ENCODE measurements around the gene DCPS.
"Not testable (repeated sequence)": the region's sequence is repeated elsewhere in the genome, so short reads cannot be mapped to it uniquely, and the experiment has no call there.

DCPS gene

DNA sequence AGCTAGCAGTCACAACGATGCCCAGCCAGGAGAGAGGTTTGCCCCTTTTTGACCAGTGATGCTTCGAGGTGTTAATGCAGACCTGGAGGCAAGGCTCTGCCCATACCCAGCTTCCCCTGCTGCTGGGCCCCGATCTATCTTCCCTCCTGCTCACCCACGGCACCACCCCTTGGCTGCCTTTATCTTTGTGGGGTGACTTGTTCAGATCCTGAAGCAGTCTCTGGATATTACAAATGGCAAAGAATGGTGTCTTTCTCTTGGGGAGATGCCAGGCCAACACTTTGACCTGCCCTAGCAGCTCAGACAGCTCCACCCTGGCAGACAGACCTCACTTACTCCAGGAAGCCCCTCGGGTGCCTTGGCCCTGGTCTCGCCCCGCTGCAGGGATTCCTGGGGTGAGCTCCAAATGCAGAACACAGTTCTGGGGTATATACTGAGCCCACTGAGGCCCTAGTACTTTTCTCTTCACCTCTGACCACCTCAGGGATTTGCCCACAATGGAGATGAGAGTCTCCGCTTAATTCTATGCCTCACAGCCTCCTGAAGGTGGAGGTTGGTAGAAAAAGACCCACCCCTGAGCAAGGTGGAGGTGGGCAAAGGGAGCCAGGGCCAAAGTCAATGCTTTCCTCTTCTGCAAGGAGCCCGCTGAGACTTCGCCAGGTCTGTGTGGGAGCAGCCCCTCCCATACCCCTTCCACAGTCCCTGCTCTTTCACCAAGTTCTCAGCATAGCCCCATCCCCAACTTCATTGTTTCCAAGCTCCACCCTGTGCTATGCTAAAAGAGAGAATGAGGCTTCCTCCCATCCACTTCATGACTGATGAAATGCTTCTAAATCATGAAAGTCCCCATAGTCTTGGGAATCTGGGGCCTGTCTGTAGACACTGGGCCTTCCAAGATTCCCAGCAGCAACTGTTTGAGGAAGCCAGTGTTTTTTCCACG lies 40.6 kb downstream of the DCPS start:
- no peak for DNase-seq (ENCODE audit: low read depth in 2 of 2)

DNA sequence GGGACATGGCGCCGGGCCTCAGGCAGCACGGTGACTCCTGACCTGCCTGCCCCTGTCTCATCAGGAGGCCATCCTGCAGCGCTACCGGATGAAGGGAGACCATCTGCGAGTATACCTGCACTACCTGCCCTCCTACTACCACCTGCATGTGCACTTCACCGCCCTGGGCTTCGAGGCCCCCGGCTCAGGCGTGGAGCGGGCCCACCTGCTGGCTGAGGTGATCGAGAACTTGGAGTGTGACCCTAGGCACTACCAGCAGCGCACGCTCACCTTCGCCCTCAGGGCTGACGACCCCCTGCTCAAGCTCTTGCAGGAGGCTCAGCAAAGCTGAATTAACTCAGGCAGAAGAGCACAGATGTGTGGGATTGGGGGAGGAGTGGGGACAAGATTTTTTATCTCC lies 41.4 kb downstream of the DCPS start:
- DNase-seq (ENCODE audit: low read depth in 2 of 2), result no peak

DNA sequence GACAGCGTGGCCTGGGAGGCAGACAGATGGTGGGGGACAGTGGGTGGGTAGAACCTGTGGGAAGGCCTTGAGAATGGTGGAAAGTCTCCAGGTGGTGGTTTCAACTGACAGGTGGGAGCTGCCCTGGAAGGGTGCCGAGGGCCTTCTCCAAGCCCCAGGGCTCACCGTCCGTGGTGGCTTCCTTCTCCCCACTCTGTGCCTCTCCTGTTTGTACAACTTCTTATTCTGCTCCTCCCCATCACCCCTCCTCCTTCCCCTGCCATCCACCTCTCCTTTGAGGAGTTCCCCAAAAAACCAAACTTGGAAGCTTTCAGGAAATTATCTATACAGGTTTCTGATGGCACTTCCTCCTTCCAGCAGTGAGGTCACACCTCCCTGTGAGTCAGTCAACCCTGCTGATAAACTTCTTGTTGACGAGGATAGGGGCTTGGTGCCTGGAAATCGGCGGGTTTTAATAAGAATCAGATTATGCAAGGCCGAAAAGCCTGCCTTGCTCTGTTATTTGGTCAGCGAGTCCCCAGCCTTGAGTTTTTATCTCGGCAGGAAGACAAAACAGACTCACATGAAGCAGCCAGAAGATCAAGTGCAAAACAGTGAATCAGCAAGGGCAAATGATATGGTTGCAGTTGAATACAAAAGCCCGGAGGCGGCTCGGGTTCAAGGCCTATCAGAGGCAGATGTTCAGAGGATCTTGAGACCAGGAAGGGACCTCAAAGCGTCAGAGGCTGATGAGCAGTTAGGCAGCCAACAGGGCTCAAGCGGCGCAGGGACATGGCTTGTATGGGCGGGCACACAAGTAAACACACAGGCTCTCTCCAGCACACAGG lies 42.1 kb downstream of the DCPS start:
- DNase-seq (ENCODE audit: low read depth in 2 of 2), result no peak

DNA sequence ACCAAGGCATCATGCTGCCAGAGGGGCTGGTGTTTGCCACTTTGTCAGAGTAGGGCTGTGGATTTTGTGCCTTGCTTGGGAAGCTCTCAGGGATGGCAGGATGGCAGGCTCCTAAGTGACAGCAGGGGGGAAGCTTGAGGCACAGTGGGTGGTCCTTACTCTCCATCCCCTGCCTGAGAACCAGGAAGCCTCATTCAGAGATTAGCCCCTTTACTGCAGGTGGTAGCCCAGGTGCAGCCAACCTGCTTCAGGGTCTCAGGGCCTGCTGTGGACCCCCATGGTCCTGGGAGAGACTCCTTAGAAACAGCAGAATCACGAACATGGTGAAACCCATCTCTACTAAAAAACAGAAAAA lies 42.7 kb downstream of the DCPS start:
- DNase-seq (ENCODE audit: low read depth in 2 of 2), result no peak

DNA sequence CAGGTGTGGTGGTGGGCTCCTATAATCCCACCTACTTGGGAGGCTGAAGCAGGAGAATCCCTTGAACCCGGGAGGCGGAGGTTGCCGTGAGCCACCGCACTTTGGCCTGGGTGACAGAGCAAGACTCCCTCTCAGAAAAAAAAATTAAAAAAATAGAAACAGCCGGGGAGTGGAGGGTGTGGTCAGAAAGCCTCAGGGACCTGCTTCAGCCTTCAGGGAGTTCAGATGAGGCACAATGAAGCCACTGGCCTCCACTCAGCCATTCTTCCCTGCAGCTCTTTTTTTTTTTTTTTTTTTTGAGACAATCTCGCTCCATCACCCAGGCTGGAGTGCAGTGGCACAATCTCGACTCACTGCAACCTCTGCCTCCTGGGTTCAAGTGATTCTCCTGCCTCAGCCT lies 43.1 kb downstream of the DCPS start:
- not testable (repeated sequence) for DNase-seq (ENCODE audit: low read depth in 2 of 2)

DNA sequence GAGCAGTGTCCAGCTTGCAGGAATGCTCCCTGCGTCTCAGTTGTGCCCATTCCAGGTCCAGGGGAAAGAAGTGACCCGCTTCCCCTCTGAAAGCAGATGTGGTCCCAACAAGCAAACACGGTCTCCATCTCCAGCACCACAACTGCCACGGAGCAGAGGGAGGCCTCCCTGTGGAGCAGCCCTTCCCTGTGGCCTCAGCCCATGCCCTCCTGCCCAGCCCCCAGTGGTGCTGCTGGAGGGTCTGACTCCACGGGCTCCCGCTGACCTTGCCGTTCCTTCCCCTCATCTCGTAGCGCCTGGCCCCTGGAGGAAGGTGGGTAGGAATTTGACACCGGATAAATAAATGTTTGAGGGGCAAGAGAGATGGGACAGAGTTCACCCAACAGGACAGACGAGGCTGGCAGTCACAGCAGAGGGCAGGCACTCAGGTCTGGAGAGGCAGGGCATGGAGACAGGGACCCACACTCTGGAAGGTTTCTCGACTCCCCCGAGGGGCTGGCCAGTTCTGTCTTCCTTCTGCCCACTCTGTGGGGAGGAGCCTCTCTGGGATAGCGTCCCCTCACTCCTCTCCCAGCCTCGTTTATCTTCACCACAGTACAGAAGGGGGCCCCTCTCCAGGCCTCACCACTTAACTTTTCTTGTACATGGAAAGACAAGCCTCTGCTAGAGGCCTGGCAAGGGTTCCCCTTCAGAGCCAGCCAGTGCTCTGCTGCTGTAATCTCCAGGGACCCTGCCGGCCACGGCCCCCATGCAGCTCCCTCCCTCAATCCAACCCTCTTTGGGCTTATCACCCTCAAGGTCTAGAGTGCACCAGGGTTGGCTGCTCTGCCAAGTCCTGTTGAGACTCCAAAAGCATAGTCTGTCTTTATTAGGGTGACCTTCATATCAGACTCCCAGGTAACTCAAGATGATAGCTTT lies 44.1 kb downstream of the DCPS start:
- no peak for DNase-seq (ENCODE audit: low read depth in 2 of 2)

DNA sequence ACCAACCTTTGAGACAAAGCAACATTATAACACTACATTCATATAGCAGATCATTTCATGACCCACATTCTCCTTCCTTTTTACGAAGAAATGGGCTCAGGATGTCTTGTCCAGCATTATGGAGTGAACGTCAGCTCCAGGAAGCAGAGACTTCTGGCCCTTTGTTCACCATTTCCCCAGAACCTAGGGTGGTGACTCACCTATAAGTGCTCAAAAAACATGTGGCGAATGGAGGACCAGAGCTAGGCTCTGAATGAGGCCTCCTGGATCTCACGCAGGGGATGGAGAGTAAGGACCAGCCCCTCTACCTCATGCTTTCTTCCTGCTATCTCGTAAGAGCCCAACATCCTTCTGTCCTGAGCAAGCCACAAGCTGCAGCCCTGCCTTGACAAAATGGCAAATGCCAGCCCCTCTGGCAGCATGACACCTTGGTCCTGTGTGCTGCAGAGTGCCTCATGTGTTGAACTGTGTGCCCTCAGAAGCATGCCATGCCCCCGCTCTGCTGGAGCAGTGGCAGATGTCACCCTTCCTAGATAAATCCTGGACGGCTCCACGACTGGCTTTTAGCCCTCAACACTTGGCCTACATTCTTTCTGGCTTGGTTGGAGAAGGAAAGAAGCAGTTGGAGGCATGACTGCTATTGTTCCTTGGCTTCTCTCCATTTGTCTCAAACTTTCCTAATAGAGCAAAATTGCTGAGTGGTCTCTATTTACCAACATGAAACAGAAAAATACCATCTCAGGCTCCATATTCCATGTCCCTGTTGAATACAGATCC lies 45.1 kb downstream of the DCPS start:
- DNase-seq (ENCODE audit: low read depth in 2 of 2), result no peak

DNA sequence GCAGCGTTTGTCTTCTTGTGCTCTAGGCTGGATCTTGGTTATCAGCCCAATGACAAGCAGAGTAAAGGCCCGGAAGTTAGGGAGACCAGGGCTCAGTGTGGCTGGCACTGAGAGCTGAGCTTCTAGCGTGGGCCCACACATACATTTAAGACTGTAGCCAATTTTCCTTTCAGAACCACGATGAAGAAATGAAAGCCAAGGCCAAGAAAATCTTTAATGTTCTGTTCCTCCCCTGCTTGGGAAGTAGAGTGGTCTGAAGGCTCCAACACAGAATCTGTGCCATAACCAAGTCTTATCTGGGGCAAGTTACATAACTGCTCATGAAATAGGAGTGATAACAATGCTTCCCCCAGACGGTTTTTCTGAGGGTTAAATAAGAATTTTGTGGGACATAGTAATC lies 47.0 kb downstream of the DCPS start:
- DNase-seq (ENCODE audit: low read depth in 2 of 2), result no peak

DNA sequence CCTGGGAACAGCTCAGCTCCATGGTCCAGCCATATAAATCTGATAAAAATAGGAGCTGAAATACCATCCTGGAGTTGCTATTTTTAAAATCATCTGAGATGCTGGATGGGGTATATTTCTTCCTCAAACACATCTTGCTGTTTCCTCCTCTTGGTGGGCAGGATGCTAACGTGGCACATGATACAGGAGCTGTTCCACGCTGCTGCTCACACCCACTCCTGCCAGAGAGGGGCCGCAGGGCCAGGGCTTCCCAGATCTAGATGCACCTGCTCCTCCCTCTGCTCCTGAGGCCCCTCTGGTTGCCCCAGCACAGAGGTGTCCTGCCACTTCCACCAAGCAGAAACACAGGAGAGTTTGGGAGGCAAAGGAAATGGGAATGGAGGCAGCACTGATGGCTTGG lies 48.3 kb downstream of the DCPS start:
- DNase-seq (ENCODE audit: low read depth in 2 of 2), result no peak

DNA sequence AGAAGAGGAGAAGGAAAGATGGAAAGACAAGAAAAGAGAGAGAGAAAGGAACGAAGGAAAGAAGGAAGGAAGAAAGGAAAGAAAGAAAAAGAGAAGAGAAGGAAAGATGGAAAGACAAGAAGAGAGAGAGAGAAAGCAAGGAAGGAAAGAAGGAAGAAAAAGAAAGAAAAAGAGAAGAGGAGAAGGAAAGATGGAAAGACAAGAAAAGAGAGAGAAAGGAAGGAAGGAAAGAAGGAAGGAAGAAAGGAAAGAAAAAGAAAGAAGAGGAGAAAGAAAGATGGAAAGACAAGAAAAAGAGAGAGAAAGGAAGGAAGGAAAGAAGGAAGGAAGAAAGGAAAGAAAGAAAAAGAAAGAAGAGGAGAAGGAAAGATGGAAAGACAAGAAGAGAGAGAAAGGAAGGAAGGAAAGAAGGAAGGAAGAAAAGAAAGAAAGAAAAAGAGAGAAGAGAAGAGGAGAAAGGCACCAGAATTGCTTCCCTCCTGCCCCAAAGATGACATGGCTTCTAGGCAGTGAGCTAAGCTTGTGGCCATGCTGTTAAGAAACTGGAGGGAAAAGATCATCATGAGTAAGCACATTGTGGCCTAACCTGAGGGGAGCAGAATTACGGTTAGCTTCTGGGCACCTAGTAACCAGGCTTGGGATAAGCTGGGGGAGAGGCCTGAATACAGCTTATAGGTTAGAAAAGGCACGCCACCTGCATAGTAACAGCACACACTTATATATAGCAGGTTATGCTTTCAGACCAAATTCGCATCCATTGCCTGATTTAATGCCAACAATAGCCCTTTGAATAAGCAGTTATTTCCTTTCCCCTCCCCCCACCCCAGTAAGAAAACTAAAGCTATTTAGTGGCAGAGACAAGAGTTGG lies 49.3 kb downstream of the DCPS start:
- DNase-seq (ENCODE audit: low read depth in 2 of 2), result no peak

DNA sequence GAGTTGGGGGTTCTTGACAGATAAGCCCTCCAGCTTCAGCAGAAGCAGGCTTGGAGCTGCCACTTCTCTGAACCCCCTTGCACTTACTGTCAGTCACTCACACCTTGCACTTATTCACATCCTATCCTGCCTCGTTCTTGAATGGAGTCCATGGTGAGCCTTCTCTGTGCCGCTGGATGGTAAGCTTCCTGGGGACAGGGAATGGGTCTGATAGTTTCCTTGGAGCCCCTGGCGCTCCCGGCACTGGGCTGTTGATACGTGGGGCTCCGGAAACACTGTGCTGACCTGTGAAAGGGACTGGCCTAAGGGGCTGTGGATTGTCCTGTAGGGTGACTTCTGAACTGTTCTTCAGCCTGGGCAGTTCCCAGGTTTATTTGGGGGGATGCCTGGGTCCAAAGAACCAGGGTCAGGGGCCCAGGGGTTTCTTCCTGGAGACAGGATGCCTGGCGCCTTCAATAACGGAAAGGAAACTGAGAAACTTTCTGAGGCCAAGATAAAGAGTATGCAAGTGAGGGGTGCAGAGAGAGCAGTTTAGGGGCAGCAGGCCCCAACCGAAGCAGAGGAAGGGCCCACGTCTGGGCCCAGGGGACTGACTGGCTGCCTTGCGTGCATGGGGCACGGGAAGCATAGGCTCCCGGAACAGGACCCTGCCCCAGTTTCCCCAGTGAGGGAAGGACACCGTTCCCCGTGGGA lies 50.9 kb downstream of the DCPS start:
- no peak for DNase-seq (ENCODE audit: low read depth in 2 of 2)

DNA sequence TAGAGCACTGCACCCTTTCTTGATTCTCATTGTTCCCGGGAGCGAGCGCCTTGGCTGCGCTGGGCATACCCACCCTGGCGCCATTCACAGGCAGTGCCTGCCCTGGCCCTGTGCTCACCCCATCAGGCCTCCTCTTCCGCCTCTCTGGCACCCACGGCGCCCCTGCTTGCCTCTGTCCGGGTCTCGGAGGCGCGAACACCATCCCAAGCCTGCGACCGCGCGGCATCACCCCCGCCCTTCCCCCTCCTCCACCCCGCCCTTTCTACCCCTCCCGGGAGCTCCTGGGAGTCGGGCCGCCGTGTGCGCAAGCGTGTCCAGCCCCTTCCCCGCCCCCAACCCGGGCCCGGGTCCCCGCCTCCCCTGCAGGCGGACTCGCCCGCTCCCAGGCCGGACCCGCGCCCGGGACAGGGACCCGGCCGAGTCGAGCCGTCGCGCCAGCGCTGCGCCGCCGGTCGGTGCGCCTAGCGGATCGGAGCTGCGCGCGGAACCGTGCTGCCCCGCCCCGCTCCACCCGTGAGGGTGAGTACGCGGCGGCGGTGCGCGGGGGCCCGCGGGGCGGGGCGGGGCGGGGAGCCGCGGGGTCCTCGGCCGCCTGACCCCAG lies 51.6 kb downstream of the DCPS start, which contains the start of gene ST3GAL4:
Gene ST3GAL4, plus strand, starts transcription at position 363 of the 602 bp plus-strand sequence. CDS start 50,470 bp downstream, outside the sequence.
- DNase-seq (ENCODE audit: low read depth in 2 of 2), result peak; percentile 62 to 74

DNA sequence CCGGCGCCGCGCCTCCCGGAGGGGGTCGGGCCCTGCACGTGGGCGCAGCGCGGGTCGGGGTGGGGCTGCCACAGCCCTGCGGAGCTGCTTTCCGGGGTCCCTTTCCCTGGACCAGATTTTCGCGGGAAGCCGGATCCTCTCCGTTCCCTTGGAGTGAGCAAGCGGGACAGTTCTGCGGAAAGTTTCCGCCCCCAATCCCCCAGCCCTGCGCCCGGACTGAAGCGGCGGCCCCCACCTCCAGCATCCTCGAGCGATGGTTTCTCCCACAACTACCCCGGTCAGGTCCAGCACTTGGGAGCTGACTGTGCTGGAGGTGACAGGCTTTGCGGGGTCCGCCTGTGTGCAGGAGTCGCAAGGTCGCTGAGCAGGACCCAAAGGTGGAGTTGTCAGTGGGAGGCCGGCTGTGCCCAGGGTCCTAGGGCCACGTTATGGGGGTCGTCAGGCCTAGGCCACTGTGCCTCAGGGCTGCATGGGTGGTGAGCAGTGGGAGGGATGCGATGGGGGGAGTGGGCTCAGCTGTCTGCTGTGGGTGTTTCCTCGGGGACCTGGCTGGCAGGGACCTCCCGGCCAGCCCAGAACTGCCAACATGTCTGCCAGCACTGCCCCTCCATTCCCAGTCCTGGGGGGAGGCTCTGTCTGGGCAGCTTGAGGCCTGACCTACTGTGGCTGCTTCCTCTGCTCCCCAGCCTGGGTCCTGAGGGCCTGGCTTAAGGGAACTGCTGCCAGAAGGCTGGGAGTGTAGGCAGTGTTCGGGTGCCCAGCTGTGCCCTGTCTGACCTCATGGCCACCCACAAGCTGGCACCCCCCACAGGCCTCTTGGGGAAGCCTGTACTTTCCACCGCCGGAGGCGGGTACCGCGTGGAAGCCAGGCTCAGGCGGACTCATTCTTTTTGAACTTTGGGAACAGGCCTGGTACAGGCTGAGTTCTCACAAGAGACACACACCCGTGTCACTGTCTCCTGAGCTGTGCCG lies 52.4 kb downstream of the DCPS start:
- DNase-seq (ENCODE audit: low read depth in 2 of 2), result no peak

DNA sequence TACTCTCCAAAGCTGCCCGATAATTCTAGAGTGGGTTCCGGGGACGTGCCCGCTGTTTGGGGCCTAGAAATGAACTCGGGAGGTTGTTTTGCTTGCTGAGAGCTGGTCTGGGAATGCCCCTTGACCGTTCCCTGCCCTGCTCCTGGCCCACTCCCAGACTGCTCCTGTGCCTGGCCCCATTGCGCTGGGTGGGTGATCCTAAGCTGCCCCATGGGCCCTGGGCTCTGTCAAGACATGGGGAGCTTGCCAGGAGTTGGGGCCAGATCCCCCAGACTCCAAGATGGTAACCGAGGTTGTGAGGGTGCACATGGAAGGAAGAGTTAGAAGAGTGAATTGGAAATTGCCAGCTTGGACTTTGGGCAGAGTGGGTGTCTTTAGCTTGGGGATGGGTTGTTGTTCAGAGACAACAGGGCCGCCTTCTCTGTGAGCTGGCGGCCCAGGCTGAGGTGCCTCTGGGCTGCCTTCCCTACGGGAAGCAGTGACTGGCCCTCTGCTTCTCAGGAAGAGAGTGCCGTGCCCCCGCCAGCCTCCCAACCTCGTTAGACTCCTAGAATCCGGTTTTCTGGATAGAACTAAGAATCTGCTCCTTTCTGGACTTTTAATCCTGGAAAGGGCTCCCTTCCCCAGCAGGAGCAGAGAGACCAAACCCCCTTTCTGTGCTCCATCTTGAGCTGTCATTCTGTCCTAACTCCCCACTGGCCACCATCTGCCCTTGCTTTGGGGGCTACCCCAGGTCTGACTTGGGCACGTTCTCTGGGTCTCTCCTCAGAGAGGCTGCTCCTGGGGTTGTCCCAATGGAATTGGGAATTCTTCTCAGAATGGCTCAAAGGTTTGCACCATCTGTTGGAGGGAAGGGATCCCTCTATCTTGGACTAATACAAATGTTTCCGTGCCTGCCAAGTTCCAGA lies 53.4 kb downstream of the DCPS start:
- DNase-seq (ENCODE audit: low read depth in 2 of 2), result no peak

DNA sequence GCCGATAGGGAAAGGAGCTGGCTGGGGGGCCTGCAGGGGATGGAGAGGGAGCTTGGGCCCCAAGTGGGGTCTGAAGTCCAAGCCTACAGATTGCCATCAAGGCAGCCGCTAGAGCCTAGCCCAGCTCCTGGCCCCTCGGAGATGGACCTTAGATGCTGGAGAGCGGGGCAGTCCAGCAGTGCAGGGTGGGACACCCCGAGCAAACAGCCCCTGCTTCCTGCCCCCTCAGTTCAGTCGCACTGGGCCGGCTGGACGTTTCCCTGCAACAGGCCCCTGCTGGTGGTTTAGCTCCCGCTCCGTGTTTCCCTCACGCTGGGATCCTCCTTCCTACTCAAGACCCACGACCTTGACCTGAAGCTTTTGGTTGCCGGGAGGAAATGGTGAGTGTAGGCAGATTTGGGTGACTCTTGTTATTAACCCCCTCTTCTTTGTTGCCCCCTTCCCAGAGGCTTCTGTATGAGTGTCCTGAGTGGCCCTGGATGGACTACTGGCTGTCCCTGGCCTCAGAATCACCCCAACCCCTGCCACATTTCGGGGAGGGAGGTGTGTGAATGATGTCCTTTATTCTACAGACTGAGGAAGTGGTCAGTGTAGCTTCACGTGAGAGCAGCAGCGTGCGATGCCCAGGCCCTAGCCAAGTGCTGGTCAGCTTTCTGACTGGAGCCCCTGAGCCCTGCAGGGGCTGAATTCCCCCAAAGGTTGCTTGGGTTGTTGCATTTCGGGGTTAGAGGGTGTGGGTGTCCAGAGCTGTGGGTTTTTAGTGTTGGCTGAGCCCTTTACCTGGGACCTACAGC lies 54.3 kb downstream of the DCPS start:
- no peak for DNase-seq (ENCODE audit: low read depth in 2 of 2)

DNA sequence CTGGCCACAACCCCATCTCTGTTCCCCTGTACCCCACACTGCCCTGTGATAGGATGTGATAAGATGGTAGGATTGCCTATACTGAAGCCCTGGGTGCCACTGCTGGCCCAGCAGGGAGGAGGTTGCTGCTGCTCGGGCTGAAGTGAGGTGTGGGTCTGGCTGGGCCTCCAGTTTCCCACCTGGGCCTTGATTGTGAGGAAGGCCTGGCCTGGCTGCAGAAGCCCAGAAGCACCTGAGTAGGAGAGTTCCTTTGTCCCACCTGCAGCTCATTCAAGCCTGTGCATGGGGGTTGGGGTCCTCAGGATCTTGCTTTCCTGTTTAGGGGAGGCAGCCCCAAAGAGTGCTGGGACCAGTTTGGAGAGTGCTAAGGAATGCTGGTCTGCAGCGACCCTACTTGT lies 54.9 kb downstream of the DCPS start:
- DNase-seq (ENCODE audit: low read depth in 2 of 2), result no peak

Measured in stimulated activated CD4-positive, alpha-beta T cell treated with anti-CD3 and anti-CD28 coated beads, Interleukin-4, amount 100 ng/mL, for 48 hours (primary cell).